G401.6 (cell line): ENCODE results near the gene R3HDM2.
"Not testable (repeated sequence)": the region's sequence is repeated elsewhere in the genome, so short reads cannot be mapped to it uniquely, and the experiment has no call there.

Source experiments
- FAIRE-seq: peaks from 2 replicates; lab custom pipeline; 2012; peaks lifted over from hg19 to GRCh38; lab: Jason Lieb, UNC

The R3HDM2 gene

DNA sequence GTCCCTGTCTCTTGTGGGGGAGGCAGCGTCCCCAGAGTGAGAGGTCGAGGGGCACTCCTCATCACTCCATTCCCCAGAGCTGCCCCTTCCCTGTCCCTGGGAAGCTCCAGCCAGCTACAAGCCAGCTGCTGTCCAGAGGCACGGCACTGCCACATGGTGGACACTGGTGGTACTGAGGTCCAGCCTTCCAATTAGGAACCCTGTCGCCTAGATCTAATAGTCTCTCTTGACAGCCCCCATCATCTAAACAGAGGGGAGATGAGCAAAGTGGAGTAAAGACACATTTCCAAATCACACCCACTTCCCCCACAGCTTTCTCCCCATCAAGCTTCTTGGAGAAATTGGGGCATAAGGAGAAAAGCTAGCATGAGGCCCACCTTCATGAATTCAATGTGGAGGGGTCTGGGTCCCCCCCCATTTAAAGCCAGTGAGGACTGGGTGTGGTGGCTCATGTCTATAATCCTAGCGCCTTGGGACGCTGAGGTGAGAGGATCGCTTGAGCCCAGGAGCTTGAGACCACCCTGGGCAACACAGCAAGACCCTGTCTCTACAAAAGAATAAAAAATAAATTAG, 22.2 kb upstream of the R3HDM2 start:
- no peak for FAIRE-seq

DNA sequence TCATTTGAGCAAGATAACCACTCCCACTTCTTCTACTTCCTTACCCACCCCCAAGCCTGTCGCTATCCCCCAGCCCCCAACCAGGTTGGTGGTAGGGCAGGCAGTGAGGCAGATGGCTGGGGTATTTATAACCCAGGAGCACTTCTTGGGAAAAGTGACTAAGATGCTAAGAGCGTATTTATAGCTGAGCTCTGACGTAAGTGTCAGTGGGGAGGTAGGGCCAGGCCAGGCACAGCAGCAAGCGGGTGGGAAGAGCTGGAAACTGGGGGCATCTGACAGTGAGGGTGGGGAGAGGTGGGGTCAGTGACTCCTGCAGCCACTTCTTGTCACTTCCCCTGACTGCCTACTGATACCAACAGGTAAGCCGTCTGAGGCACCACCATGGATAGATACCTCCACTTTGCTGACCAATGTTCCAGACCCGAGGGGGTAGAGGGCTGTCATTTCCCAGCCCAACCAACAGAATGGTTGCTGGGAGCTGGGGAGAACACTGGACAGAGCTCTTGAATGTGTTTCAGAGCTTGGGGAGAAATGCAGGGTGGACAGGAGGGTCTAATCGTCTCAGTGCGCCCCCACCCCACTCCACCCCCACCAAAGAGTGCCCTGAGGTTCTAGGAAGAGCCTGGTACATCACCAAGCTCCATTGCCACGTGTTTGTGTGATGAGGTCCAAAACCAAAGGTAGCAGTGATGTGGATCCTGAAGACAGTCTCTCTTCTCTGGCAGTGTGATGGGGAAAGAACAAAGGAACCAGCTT, 21.5 kb upstream of the R3HDM2 start:
- no peak for FAIRE-seq

DNA sequence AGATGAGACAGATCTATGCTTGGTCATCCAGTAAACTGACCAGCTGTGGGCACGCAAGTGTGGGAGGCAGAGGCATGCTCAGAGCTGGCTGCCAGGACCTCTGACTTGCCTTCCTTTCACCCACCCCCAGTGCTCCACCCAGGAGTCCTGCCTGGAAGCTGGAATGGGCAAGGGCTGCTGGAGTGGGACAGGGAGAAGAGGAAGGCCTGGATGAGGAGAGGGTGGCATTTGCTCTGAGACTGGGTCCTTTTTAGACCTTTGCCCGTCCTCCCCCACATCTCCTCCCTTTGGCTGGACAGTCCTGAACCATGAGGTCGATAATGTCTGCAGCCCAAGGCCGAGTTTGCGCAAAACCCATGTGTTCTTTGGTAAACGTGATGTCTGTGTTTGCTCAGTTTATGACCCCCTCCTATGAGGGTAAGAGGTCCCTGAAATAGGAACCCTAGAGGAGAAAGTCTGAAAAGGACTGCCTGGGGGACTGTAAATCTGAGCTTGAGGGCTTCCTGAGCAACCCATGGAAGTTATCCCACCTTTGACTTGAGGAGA, 20.5 kb upstream of the R3HDM2 start:
- no peak for FAIRE-seq

DNA sequence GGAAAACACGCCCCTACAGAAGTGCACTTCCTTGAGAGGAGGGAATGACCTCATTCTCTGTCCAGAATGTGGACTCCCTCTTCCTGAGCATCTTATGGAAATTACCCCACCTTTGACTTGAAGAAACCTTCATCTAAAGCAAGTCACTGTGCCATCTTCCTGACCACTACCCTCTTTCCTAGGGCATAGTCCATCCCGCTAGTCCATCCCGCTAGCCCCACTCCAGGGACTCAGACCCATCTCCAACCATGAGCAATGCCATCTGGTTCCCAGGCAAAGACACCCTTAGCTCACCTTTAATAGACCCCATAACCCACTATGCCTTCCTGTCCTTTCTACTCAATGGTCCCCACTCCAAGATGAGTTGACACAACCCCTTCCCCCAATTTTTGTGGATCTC, 19.2 kb upstream of the R3HDM2 start:
- no peak for FAIRE-seq

DNA sequence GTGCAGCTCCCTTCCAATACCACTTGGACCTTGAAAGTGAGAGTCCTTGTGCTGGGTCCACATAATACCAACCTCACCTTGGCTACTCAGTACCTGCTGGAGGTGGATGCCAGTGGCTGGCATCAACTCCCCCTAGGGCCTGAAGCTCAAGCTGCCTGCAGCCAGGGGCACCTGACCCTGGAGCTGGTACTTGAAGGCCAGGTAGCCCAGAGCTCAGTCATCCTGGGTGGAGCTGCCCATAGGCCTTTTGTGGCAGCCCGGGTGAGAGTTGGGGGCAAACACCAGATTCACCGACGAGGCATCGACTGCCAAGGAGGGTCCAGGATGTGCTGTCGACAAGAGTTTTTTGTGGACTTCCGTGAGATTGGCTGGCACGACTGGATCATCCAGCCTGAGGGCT, 18.5 kb upstream of the R3HDM2 start:
- no peak for FAIRE-seq

DNA sequence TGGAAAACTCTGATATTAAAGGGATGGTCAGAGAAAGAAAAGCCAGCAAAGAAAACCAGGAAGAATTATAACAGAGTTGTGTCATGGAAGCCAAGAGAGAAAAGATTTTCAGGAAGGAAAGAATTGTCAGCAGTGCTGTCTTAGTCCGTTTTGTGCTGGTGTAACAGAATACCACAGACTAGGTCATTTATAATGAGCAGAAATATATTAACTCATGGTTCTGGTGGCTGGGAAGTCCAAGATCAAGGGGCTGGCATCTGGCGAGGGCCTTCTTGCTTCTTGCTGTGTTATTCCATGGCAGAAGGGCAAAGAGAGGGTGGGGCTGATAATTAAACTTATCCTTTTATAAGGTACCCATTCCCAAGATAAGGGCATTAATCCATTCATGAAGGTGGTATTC, 17.8 kb upstream of the R3HDM2 start:
- FAIRE-seq: no peak

DNA sequence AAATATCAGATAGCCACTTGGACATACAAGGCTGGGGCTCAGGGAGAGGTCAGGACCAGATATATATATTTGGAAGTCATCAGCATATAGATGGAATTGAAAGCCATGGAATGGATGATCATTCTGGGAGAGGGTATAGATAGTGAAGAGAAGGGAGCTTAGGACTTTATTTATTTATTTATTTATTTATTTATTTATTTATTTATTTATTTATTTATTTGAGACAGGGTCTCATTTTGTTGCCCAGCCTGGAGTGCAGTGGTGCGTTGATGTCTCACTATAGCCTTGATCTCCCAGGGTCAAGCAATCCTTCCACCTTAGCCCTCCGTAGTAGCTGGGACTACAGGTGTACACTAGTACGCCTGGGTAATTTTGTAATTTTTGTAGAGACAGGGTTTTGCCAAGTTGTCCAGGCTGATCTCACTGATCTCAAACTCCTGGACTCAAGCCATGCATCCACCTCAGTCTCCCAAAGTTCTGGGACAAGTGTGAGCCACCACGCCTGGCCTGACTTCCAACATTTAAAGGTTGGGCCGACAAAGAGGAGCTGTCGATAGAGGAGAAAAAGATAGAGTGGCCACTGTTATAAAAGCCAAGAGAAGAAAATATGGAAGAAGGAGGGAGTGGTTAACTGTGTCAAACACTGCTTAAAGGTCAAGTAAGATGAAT, 15.6 kb upstream of the R3HDM2 start:
- no peak for FAIRE-seq

DNA sequence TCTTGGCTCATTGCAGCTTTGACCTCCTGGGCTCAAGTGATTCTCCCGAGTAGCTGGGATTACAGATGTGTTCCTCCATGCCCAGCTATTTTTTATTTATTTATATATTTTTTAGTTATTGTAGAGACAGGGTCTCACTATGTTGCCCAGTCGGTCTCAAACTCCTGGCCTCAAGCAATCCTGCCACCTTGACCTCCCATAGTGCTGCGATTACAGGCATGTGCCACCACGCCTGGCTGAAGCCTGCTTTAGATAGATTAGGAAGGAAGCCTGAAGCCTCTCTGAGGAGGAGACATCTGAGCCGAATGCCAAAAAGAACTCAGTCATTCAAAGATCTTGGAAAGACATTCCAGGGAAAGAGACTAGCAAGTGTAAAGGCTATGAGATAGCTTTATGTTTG, 13.9 kb upstream of the R3HDM2 start:
- FAIRE-seq: no peak

DNA sequence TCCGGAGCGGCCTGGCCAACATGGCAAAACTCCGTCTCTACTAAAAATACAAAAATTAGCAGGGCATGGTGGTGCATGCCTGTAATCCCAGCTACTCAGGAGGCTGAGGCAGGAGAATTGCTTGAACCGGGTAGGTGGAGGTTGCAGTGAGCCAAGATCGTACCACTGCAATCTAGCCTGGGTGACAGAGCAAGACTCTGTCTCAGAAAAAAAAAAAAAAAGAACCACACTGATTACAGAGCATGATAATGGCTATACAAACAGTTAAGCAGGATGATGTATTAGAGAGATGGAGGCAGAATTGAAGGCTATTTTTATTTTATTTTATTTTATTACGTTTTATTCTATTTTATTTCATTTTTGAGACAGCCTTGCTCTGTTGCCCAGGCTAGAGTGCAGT, 13.5 kb upstream of the R3HDM2 start:
- not testable (repeated sequence) for FAIRE-seq

DNA sequence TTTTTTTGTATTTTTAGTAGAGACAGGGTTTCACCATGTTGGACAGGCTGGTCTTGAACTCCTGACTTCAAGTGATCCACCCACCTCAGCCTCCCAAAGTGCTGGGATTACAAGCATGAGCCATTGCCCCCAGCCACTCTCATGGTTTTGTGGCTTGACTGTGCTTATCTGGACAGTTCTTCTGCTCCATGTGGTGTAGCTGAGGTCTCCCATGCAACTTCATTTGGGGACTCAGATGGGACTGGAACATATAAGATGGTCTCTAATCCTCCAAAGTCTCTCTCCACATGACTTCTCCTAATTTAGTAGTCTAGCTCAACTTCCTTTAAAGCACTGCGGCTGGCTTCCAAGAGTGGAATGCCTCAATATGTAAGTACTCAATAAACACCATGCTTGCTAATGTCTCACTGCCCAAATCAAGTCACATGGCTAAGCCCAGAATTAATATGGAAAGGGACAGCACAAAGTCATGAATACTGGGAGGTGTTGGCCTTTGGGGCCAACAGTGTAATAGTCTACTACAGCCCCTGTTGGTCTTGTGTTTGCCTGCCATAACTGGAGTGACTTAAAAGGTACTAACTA, 11.1 kb upstream of the R3HDM2 start:
- FAIRE-seq: no peak

DNA sequence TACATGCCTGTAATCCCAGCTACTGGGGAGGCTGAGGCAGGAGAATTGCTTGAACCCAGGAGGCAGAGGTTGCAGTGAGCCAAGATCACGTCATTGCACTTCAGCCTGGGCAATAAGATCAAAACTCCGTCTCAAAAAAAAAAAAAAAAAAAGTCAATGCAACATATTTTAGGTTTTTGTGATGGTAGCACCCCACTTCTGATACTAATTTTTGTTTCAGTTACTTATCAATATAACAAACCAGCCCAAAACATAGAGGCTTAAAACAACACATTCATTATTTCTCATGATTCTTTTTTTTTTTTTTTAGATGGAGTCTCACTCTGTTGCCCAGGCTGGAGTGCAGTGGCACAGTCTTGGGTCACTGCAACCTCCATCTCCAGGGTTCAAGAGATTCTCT, 10.6 kb upstream of the R3HDM2 start:
- not testable (repeated sequence) for FAIRE-seq

DNA sequence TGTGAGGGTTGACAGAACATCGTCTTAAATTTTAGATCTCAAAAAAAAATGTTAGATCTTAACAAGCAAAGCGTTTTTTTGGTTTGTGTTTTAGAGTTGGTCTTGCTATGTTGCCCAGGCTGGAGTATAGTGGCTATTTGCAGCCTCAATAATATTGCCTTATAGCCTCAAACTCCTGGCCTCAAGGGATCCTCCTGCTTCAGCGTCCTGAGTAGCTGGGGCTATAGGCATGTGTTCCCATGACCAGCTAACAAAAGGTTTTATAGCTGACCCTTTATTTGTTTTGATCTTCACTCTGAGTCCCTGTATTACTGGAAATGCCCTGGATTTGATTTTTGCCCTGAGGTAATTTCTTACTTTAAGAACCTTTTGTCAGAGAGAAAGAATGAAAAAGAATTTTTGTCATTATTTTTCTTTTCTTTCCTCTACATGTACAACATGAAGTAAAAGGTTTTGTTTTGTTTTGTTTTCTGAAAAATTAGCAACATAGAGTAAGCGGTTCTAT, 9.0 kb upstream of the R3HDM2 start:
- no peak for FAIRE-seq

DNA sequence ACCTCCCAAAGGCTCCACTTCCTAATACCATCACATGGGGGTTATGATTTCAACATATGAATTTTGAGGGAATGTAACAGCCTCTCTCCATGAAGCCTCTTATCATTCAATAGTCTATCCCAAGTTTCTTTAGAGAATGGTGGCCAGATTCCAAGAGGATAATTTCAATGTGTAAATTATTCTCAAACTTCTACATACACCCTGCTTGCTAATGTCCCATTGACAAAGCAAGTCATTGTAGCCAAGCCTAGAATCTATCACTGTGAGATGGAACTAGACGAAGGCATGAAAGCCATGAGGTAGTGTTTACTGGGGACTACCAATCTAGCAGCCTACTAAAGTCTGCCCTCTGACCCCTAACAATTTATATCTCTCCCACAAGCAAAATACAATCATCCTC, 7.6 kb upstream of the R3HDM2 start:
- FAIRE-seq: no peak

DNA sequence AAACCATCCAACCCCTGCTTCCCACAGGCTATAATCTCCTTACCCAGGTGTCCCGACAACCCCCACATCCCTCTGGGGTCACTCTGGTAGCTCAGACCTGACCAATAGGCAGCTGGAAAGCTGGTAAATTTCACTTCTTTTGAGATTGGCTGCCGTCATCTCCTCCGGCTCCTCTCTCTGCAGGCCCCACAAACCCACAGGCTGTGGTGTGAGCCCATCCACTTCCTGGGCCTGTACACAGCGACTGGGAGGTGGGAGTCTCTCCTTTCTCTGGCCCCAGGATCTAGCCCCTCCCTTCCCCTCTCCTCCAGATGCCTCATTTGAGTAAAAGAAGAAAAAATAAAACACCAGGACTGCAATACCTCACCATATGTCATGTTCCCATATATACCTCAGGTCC, 4.5 kb upstream of the R3HDM2 start:
- no peak for FAIRE-seq

DNA sequence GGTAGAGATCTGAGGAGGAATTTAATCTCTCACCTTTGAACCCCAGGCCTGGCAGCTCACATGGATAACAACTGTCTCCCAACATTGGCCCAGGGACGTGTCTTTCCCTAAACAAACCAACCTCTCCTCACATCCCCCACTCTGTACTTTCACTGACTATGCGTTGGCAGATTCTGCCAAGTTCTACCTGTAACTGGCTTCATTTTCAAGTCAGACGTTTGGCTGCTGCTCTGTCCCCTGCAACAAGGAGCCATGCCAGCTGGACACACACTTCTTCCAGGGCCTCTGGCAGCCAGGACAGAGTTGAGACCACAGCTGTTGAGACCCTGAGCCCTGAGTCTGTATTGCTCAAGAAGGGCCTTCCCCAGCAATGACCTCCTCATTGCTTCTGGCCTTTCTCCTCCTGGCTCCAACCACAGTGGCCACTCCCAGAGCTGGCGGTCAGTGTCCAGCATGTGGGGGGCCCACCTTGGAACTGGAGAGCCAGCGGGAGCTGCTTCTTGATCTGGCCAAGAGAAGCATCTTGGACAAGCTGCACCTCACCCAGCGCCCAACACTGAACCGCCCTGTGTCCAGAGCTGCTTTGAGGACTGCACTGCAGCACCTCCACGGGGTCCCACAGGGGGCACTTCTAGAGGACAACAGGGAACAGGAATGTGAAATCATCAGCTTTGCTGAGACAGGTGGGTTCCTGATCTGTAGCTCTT, 3.8 kb upstream of the R3HDM2 start, which contains the start of gene INHBC:
Gene INHBC, plus strand, starts transcription at position 268 of the 707 bp plus-strand sequence. Its CDS starts 103 bp downstream, at position 371.
- FAIRE-seq: no peak

DNA sequence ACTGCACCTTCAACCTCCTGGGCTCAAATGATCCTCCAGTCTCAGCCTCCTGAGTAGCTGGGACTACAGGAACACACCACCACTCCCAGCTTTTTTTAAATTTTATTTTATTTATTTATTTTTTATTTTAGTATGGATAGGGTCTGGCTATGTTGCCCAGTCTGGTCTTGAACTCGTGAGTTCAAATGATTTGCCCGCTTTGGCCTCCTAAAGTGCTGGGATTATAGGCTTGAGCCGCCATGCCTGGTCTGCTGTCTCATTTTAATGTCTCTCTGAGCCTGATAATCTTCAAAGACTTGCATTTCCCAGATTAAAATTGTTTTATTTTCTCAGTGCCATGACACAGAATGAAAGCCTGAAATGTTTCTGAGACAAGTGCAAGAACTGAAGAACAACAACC, 2.5 kb upstream of the R3HDM2 start:
- FAIRE-seq: no peak

DNA sequence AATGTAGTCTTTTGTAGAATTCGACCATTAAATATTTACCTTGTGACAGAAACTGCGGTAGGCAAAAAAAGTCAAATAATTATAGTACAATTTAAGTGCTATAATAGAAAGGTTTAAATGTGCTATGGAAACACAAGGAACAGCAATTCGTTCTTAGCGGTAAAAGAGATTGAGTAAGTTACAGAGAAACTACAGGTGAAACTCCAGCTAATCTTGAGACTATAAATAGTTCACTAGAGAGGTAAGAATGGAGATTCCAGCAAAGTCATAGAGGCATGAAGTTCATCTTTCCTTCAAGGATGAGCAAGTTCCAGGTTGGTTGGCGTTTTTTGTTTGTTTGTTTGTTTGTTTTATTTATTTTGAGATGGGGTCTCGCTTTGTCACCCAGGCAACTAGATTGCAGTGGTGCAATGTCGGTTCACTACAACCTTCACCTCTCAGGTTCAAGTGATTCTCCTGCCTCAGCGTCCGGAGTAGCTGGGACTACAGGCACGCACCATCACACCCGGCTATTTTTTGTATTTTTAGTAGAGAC, 878 bp upstream of the R3HDM2 start:
- FAIRE-seq: no peak

DNA sequence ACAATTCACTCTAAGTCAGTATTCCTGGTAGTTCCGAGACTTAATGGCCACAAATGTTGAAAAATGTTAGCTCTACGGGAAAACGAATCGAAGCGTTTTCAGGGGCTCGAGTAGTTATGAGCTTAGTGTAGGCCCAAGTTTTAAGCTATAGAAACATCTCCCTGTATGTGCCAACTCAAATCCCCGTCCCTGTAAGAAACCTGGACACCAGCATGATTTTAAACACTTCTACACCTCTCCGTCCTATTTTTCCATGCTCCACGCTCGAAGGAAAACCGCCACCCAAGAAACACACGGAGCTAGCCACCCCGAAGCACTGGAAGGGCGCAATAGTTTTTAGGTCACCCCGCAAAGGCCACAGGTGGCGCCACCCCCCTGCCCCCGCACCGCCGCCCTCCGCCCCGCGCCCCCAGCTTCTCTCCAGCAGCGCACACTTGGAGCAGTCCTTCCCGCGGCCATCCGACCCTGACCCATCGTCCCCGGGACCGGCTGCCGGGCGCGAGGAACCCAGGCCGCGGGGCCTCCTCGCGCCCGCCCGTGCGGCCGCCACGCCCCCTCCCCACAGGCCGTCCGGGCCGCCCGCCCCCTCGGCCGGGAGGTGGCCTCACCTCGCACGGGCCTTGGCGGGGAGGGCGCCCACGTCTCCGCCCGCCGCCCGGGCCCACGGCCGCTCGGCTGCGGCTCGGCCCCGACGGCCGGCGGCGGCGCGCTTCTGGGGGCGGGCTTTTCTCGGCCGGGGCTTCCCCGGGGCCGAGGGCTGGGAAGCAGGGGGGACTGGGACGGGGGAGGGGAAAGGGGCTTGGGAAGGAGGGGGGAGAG, 522 bp downstream of the R3HDM2 start:
- no peak for FAIRE-seq

DNA sequence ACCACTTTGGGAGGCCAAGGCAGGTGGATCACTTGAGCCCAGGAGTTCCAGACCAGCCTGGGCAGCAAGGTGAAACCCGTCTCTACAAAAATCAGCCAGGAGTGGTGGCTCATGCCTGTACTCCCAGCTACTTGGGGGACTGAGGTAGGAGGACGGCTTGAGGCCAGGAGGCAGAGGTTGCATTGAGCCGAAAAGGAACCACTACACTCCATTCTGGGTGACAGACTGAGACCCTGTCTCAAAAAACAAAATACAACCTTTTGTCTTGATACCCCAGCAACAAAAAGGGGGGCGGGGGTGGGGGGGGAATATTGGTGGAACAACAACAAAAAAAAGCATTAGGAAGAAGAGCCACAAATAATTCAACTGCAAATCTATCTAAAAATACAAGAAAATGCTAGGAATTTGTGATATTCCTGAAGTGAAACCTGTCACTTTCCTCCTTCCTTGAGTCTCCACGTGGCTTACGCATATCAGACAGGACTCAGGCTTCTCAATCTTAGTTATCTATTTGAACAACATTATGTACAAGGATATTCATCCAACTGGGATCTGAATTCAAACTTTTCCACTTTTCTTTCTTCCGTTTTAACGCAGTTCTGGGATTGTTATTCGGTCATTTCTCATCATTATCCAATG, 1.3 kb downstream of the R3HDM2 start:
- no peak for FAIRE-seq

DNA sequence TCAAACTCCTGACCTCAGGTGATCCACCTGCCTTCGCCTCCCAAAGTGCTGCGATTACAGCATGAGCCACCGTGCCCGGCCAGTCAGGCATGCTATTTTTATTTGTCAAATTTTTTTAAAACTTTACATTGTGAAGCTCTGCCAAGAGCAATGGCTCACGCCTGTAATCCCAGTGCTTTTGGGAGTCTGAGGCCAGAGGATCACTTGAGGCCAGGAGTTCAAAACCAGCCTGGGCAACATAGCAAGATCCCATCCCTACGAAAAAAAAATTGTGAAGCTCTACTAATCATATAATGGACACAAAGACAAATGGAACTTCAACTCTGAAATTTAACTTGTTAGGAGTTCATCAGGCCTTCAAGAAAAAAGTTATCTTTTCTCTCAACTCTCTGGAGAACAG, 1.9 kb downstream of the R3HDM2 start:
- no peak for FAIRE-seq
